ENCODE data around the gene OR11H7.

- TF ChIP-seq CTCF (IDR thresholded peaks at IDR 0.05), result no peak
- TF ChIP-seq POLR2A (IDR thresholded peaks at IDR 0.05), result no peak
Observed at GRCh38 chr14:20179880-20180279, 48.9 kb upstream of the OR11H7 start.
